GM19023 (cell line): Measurements from ENCODE around the gene FAF2.

ENCODE experiments used
- ATAC-seq: cut with Tn5 transposase; IDR thresholded peaks from one replicate; pipeline ENCODE4 v1.9.1; 2021; ENCODE audit warnings: mild to moderate bottlenecking, moderate library complexity; ENCODE audit not compliant: unreplicated experiment

Gene FAF2

DNA sequence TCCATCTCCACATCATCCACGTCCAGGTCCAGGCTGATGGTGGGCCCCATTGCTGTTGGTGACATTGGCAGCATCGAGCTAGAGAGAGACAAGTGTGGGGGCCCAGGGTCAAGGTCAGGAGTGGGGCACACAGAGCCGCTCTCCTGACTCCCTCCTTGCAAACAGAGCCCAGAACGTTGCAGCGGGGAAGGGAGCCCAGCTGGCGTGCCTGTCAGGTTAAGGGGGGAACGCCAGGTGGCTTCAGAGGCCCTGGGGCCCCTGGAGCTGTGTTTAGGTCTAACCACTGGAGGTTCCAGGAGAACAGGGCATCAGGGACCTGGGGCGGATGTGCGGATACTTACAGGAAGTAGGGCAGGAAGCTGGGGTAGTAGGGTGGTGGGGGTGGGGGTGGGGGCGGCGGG, 81.6 kb downstream of the FAF2 start:
- ATAC-seq = no peak

DNA sequence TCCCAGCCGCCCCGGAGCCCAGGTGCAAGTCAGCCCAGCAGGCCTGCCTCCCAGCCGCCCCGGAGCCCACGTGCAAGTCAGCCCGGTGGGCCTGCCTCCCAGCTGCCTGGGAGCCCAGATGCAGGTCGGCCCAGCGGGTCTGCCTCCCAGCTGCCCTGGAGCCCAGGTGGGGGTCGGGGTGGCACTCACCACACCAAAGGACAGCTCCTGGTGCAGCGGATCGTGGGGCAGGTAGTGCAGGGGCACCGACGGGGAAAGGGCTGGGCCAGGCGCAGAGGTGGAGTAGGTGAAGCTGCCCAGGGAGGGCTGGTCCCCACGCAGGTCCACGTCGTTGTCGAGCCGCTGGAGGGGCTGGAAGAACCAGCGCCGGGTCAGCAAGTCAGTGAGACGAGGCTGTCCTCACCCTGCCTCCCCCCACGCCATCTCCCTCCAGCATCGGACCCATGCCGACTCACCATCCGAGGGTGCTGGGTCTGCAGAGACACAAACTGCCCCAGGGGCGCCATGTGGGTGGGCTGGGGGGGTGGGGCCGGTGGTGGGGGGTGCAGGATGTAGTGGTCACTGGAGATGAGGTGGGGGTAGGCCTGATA, 82.3 kb downstream of the FAF2 start:
- ATAC-seq = no peak

DNA sequence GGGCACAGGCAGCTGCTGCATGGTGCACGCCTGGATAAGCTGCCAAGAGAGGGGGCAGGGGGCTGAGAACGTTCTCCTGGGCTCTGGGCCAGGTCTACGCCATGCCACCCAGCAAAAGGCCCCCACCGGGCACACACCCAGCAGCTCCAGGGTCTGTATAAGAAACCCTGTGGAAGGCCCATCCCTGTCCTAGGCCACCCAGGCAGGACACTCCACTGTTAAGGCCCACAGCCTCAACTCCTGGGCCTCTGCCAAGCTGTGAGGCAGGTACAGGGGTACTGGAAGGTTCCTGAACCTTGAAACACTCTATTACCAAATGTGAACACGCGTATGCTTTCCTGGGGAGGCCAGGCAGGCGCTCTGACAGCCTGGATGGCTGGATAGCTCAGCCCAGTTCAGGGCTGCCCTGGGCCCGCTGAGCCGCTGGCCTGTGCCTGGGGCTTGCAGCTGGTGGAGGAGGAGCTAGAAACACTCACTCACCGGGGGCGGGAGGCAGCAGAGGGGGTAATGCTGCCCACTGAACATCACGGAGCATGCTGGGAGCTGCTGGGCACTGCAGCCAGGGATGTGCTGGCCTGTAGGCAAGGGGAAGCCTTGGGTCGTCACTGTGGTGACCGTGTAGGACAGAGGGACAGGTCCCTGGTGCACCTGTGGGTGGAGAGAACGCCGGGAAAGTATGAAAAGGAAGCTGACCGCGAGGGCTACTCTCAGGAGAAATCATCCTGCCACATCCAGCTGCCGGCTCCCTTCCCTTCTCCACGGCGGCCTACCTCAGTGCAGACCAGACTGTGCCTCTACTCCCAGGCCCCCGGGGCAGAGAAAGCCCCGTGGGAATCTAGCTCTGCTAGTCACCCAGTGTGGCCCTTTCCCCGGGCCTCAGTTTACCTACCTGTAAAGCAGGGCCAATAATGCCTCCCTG, 83.1 kb downstream of the FAF2 start:
- no peak for ATAC-seq

DNA sequence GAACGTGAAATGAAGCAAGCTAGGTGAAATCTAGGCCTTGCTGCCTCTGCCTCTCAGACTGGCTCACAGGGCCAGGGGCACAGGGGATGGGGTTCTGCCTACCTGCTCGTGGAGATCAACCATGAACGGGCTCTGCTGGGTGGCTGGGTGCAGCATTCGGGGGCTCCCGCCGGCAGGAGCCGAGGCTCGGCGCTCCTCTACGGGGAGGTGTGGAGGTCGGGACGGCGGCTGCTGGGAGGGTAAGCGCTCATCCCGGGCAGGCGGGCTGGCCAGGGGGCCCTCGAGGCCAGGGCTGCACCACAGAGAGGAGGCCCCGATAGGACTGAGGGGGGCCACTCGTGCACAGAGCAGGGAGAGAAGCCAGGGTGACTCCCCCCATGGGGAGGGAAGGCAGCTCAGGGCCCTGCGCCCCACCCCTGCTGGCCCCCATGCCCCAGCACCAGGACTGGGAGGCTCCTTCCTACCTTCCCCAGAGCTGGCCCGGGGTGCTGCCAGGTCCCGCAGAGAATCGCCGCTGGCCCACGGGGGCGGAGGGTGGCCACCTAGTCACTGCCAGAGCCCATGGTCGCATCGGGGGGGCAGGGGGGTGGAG, 83.8 kb downstream of the FAF2 start:
- ATAC-seq = no peak

DNA sequence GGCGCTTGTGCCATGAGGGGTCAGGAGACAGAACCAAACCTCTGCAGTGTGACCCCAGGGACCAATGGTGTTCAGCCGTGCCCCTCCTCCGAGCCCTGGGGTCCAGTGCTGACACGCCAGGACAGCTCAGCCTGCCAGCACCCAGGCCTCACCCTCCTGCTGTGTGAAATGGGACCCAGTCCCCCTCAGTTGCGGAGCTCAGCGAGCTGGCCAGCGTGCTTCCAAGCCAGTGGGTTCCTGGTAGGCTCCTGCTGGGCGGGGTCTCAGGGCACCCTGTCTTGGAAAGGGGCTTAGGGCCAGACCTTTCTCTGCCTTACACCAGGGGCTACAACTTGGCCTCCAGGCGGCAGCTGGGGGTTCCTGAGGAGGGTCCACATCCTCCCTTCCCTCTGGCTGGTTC, 84.6 kb downstream of the FAF2 start:
- no peak for ATAC-seq

DNA sequence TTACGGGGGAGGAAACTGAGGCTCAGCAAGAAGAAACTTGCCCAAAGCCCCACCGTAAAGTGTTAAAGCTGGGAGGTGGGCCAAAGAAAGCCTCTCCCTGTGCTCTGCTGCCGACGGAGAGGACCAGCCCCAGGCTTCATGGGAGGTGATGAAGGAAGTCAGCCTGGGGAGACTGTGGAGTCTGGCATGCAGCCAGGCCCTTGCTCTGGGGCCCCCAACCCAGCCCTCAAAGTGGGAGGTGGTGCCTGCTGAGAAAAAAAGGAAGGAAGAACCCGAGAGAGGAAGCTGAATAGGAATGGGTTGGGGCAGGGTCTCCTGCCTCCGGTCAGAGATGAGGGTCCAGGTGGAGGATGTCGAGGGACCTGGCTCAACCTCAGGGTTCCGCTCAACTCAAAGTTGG, 85.2 kb downstream of the FAF2 start:
- no peak for ATAC-seq

DNA sequence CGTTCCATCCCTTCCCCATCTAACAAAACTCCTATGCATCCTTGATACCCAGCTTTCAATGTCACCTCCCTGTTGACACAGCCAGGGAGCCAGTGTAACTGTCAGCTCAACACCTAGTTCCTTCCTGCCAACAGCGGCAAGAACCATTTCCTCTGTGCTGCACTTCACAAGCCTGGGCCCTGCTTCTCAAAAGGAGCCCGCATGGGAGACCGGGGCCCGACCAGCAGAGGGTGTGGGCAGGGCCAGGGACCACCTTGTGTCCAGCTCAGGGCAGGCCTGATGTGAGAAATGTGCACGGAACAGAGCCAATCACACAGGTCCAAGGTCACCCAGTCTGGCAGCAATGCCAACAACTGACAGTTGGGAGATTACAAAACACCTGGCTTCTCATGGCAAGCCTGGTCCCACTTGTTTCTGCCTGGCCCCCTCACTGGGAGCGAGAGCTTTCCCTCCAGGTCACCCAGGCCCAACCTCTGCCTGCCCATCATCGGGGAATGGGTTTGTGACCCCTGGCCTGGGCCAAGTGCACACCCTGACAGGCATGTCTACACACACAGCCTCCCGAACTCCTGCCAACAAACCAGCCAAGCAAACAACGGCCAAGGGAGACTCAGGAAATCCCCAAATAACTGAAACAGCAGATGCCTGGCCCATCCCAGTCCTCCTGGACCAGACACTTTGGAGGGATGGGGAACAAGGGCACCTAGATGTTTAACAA, 85.9 kb downstream of the FAF2 start:
- no peak for ATAC-seq

DNA sequence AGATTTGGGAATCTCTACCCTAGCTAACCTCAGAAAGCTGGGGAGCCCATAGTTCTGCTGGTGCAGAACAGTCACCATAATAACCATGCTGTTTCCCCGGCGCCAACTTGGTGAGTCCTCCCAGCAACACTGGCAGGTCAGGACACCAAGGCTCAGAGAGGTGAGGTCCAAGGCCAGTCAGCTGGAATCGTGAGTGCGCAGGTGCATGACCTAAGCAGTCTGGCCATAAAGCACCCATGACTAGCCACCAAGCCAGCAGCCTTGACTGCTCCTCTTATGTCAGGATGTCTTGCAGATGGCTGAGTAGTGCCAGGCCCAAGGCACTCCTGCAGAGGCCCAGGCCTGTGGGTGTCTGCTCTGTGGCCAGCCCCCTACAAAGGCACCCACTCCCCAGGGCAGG, 86.5 kb downstream of the FAF2 start:
- ATAC-seq = no peak

DNA sequence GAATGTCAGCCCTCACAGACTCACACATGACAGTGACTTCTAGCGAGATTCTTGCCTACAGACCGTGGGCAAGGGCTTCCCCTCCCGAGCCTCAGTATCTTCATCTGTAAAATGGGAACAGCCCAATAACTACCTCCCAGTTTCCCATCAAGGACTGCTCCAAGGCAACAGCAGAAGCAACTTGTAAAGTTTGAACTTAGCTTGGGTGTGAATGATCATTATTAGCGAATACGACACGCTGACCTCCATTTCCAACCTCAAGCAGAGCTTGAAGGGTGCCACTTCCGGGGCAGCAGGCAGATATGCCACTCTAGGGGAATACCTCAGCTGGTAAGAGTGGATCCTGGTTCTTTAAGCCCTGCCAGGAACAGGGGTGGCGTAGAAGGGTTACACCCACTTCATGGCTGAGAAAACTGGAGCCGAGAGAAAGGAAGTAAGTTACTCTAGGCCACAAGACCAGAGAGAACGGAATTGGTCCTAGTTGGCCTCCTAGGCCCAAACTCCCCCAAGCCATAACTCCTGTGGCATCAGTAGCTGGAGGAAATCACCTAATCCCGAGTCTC, 87.0 kb downstream of the FAF2 start:
- no peak for ATAC-seq

DNA sequence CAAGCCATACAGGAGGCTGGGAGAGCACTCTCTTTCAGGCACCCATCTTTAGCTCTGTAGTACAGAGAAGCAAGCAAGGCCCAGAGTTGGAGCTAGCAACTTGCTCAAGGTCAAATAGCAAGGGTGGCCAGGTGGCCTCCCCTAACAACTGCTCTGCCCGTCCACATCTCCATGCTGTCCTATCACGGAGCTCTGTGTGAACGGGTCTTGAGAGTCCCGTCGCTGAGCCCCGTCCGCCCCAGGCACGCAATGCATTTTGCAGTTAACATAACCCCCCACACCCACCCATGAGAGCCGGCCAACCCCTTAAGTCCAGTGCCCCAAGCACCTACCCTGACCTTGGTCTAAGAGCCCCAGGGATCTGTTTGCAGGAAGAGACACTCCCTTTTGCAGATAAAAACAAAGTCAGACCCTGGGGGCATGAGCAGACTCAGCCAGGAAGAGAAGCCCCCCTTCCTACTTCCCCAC, 87.5 kb downstream of the FAF2 start:
- no peak for ATAC-seq

DNA sequence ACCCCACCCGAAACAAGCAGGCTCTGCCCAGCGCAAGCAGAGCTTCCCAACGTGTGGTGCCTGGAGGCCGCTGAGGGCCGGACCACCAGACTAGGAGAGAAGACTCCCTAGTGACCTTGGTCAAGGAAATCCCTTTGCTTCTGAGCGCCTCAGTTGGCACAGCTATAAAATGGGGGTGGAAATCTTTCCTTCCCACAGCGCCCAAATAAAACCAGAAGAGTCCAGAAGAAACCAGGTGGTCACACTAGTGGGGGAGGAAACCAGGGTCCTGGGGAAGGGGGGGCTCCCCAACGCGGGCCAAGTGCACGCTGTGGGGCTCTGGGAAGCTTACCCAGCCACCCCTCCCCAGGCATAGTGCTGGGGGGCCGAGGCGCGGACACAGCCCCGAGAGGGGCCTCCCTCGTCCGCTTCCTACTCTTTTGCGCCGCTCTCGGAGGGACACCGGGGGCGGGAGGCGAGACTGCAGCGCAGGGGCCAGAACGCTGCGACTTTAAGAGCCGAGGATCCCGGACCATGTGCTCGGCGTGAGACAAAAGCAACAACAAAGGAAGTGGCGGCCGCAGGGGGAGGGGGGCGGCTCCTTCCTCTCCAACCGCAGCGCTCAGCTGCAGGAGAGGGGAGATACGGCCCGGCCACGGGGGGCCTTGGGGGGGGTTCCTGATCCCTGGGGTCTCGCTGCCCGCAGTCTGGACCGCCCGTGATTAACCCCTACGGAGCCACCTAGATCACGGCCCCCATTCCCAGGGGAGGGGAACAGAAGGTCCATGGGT, 88.1 kb downstream of the FAF2 start:
- peak; percentile 20 for ATAC-seq

DNA sequence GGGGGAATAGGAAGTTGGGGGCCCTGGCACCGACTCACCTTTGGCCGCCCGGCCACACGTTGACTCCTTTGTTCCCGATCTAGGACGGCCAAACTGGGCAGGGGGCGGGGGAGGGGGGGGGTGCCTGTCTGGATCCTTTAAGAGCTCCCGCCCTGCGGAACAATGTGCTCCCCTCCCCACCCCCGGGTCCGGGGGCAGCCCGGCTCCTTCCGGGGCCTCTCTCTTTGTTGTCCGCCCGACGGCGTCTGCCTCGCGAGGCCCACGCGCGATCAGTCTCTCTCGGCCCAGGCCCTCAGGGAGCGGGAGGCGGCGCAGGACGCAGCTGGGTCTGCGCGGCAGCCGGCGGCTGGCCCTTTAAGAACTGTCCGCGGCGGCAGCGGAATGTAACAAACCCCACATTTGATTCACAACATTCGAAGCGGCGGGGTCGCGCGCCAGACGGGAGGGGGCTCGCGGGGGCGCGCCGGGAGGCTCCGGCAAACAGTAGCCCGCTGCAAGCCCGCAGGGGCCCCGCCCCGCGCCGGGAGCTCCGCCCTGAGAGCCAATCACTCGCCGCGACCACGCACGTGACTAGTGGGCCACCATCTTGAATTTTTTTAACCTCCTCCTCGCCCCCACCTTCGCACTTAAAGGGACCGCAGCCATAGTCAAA, 88.8 kb downstream of the FAF2 start, which contains the start of gene RNF44:
Gene RNF44, minus strand, starts transcription at position 501 of the 652 bp plus-strand sequence. CDS start 4,930 bp downstream, outside the sequence.
- peak; percentile 60 for ATAC-seq

DNA sequence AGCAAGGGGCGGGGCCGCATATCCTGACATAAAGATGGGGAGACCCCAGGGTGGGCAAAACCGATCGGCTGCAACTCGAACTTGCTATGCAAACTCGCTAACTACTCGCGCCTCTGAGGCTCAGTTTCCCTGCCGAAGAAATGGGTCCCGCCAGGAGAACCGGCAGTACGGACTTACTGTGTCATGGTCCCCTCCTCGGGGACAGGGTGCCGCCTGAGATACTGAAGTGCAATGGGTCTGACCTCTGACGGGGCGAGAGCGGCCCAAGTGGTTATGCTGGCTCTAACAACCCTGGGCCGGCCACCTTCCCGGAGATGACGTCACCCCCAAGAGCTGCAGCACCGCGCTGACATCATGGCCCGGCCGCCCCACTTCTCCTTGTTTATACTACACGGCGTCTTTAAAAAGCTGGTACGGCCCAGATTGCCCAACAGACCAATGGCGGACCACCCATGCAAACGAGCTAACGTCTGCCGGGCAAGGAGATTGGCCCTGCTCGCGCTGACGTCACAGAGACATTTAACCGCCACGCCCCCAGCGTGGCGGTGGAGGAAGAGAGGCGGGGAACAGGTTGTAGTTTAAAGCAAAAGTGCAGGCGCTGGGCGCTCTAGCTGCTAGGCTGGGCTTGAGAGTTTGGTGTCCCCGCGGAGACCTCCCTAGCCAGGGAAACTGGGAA, 89.5 kb downstream of the FAF2 start:
- peak; percentile 70 for ATAC-seq

DNA sequence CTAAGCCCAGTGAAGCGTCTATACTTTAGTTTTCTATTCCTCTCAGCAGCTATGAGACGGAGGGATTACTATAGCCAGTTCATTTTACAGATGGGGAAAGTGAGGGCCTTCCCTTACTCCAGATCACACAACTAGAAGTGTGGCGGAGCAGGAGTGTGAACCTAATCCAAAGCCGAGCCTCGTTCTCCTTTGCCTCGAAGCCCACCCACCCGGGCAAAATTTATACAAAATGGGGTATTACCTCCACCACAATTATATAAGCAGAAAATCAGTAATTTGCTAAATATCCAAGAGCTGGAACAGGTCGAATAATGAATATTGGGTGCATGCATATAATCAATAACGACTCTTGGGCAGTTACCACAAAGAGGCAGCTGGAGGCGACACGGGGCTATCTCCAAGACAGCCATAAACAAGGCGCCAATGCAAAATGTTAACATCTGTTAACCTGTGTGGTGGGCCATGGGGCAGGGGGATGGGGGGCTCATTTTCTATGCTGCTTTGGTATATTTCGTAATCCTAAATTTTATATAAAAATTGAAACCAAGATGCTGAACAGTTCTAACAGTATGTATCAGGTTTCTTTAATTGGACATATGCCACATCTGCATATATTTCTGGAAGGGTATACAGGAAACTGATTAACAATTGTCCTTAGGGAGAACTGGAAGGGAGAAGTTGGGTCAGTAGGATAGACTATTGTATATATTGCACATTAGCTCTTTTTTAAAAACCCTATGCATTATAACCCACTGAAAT, 90.2 kb downstream of the FAF2 start:
- no peak for ATAC-seq

DNA sequence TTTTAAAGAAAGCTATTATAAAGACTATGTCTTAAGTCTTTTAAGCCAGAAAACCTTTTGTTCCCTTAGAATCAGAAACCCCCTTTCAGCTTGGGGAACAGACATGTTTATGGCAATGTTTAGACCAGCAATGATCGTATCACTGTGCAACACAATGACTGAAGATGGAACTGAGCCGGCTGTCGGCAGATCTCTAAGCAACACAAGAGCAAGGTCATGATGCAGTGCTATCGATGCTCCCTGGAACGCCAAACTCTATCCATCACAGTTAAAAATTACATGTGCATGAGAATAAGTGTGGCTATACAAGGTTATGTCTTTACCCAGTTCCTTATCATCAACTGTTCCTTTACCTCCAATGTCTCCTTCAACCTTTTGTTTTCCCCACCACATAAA, 90.8 kb downstream of the FAF2 start:
- ATAC-seq = no peak

DNA sequence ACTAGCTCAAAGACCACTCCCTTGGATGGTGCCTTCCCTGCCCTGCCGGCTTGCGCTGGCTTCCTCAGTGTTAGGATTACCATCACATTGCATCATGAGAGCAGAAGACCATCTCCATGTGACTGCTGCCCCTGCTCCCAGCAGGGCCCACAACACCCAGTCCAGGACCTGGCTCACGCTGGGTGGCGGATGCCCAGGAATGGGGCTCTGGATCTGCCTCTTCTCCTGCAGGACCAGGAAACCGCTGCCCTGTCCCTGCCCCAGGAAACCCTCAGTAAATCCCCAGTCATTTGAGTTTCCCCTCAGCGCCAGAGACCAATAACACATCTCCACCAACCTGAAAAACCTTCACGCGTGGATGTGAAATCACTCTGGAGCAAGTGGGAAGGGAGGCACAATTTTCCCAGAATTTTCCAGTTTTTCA, 92.3 kb downstream of the FAF2 start:
- ATAC-seq = no peak

DNA sequence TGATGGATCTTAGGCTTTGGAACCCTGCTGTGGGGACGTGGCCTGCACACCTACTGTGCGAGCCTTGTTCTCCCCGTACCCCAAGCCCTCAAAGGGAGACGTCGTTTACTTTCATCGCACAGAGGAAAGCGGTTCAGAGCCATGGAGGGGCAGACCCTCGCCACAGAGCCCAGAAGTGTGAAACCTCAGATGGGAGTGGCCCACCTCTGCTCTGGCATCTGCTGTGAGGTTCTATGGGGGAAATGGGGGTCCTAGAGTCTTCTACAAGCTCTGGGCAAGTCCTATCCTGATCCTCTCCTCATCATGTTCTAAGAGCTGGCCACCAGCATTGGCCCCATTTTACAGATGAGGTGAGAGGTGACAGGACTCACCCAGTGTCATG, 92.8 kb downstream of the FAF2 start:
- no peak for ATAC-seq
